Measurements from ENCODE around the gene SRRM1.
"Not testable (repeated sequence)": the region's sequence is repeated elsewhere in the genome, so short reads cannot be mapped to it uniquely, and the experiment has no call there.

The SRRM1 gene

GRCh38 chr1:24717887-24718650 lies 75.0 kb downstream of the SRRM1 start:
- Histone ChIP-seq H3F3A (ENCODE audit: insufficient read depth, low read length) (no peaks in the 10 kb centered on the region), H3K4me3 (ENCODE audit: low read depth, low read length, poor library complexity, severe bottlenecking) (no peak overlapping the region), H3K4me2 (ENCODE audit: low read length) (no peak overlapping the region), H3K27ac (ENCODE audit: low read depth, low read length, poor library complexity, severe bottlenecking) (no peak overlapping the region), H3K27me3 (ENCODE audit: insufficient read depth, low read length) (no peaks in the 10 kb centered on the region), H3K79me2 (ENCODE audit: insufficient read depth, low read length) (no peaks in the 10 kb centered on the region), H2AFZ (ENCODE audit: low read length) (no peak overlapping the region), H3K4me1 (ENCODE audit: insufficient read depth, low read length, severe bottlenecking) (no peaks in the 10 kb centered on the region), H3K9ac (ENCODE audit: low read length) (no peak overlapping the region), H4K20me1 (ENCODE audit: insufficient read depth, low read length) (no peaks in the 10 kb centered on the region), H3K9me3 (ENCODE audit: low read length) (no peaks in the 10 kb centered on the region), H3K36me3 (ENCODE audit: insufficient read depth, low read length) (no peaks in the 10 kb centered on the region), H3K9me2 (ENCODE audit: low read depth, low read length) (no peaks in the 10 kb centered on the region)
- TF ChIP-seq CTCF (IDR thresholded peaks at IDR 0.05; ENCODE audit: low read length) (no peak), EZH2 (IDR thresholded peaks at IDR 0.05; ENCODE audit: borderline replicate concordance, low read length) (no peak)

- Histone ChIP-seq H3K9me3 (ENCODE audit: low read length) (no peaks in the 10 kb centered on the region), H3F3A (ENCODE audit: insufficient read depth, low read length) (no peaks in the 10 kb centered on the region), H3K4me1 (ENCODE audit: insufficient read depth, low read length, severe bottlenecking) (no peaks in the 10 kb centered on the region), H3K9ac (ENCODE audit: low read length) (no peak overlapping the region), H3K4me2 (ENCODE audit: low read length) (no peak overlapping the region), H3K9me2 (ENCODE audit: low read depth, low read length) (no peaks in the 10 kb centered on the region), H3K27me3 (ENCODE audit: insufficient read depth, low read length) (no peaks in the 10 kb centered on the region), H3K4me3 (ENCODE audit: low read depth, low read length, poor library complexity, severe bottlenecking) (no peak overlapping the region), H2AFZ (ENCODE audit: low read length) (no peak overlapping the region), H3K27ac (ENCODE audit: low read depth, low read length, poor library complexity, severe bottlenecking) (no peak overlapping the region), H4K20me1 (ENCODE audit: insufficient read depth, low read length) (no peaks in the 10 kb centered on the region), H3K36me3 (ENCODE audit: insufficient read depth, low read length) (no peaks in the 10 kb centered on the region), H3K79me2 (ENCODE audit: insufficient read depth, low read length) (no peaks in the 10 kb centered on the region)
- TF ChIP-seq CTCF (IDR thresholded peaks at IDR 0.05; ENCODE audit: low read length) = no peak
- no peak for TF ChIP-seq EZH2 (IDR thresholded peaks at IDR 0.05; ENCODE audit: borderline replicate concordance, low read length)
Observed at GRCh38 chr1:24720152-24720551, 77.0 kb downstream of the SRRM1 start.

- H3K79me2 ChIP-seq (ENCODE audit: insufficient read depth, low read length) = no peaks in the 10 kb centered on the region
- no peak overlapping the region for H3K27ac ChIP-seq (ENCODE audit: low read depth, low read length, poor library complexity, severe bottlenecking)
- H3K4me1 ChIP-seq (ENCODE audit: insufficient read depth, low read length, severe bottlenecking) = peaks cover 2% of the 10 kb centered on the region
- no peak overlapping the region for H3K4me2 ChIP-seq (ENCODE audit: low read length)
- no peaks in the 10 kb centered on the region for H3K9me3 ChIP-seq (ENCODE audit: low read length)
- no peaks in the 10 kb centered on the region for H3F3A ChIP-seq (ENCODE audit: insufficient read depth, low read length)
- no peak overlapping the region for H3K9ac ChIP-seq (ENCODE audit: low read length)
- no peaks in the 10 kb centered on the region for H3K9me2 ChIP-seq (ENCODE audit: low read depth, low read length)
- no peaks in the 10 kb centered on the region for H4K20me1 ChIP-seq (ENCODE audit: insufficient read depth, low read length)
- no peak overlapping the region for H3K4me3 ChIP-seq (ENCODE audit: low read depth, low read length, poor library complexity, severe bottlenecking)
- H3K36me3 ChIP-seq (ENCODE audit: insufficient read depth, low read length) = no peaks in the 10 kb centered on the region
- H2AFZ ChIP-seq (ENCODE audit: low read length) = no peak overlapping the region
- no peaks in the 10 kb centered on the region for H3K27me3 ChIP-seq (ENCODE audit: insufficient read depth, low read length)
- TF ChIP-seq CTCF (IDR thresholded peaks at IDR 0.05; ENCODE audit: low read length) = no peak
- no peak for TF ChIP-seq EZH2 (IDR thresholded peaks at IDR 0.05; ENCODE audit: borderline replicate concordance, low read length)
Observed at GRCh38 chr1:24721533-24721932, 78.4 kb downstream of the SRRM1 start.

- not testable (repeated sequence) for H3K9ac ChIP-seq (ENCODE audit: low read length); H3K4me3 ChIP-seq (ENCODE audit: low read depth, low read length, poor library complexity, severe bottlenecking); H3K9me3 ChIP-seq (ENCODE audit: low read length); H3F3A ChIP-seq (ENCODE audit: insufficient read depth, low read length); H3K27ac ChIP-seq (ENCODE audit: low read depth, low read length, poor library complexity, severe bottlenecking); H2AFZ ChIP-seq (ENCODE audit: low read length); H3K9me2 ChIP-seq (ENCODE audit: low read depth, low read length); H3K27me3 ChIP-seq (ENCODE audit: insufficient read depth, low read length); H3K79me2 ChIP-seq (ENCODE audit: insufficient read depth, low read length); H4K20me1 ChIP-seq (ENCODE audit: insufficient read depth, low read length); H3K4me2 ChIP-seq (ENCODE audit: low read length); H3K36me3 ChIP-seq (ENCODE audit: insufficient read depth, low read length)
- H3K4me1 ChIP-seq (ENCODE audit: insufficient read depth, low read length, severe bottlenecking) = peaks cover 10% of the 10 kb centered on the region
Observed at GRCh38 chr1:24722073-24723035, 79.3 kb downstream of the SRRM1 start.
